NT2/D1 (cell line): Measurements from ENCODE around the gene GABPB1.

ENCODE experiments used
- SUZ12 ChIP-seq: IDR thresholded peaks from 2 replicates; pipeline ENCODE4 v1.6.1; 2011; ENCODE audit not compliant: insufficient read length, insufficient read depth; ENCODE audit errors: extremely low read depth
- YY1 ChIP-seq: IDR thresholded peaks from 2 replicates; pipeline ENCODE4 v1.6.1; 2011; ENCODE audit not compliant: insufficient read length, insufficient read depth
- ZNF274 ChIP-seq: IDR thresholded peaks from 2 replicates; pipeline ENCODE4 v1.6.1; 2011; ENCODE audit warnings: mild to moderate bottlenecking, low read depth, low read length

GRCh38 chr15:50365570-50365969 lies 10.6 kb upstream of the GABPB1 start:
- TF ChIP-seq SUZ12 (no peak), YY1 (no peak), ZNF274 (no peak)
